ENCODE measurements around the gene PAPSS1.

DNA sequence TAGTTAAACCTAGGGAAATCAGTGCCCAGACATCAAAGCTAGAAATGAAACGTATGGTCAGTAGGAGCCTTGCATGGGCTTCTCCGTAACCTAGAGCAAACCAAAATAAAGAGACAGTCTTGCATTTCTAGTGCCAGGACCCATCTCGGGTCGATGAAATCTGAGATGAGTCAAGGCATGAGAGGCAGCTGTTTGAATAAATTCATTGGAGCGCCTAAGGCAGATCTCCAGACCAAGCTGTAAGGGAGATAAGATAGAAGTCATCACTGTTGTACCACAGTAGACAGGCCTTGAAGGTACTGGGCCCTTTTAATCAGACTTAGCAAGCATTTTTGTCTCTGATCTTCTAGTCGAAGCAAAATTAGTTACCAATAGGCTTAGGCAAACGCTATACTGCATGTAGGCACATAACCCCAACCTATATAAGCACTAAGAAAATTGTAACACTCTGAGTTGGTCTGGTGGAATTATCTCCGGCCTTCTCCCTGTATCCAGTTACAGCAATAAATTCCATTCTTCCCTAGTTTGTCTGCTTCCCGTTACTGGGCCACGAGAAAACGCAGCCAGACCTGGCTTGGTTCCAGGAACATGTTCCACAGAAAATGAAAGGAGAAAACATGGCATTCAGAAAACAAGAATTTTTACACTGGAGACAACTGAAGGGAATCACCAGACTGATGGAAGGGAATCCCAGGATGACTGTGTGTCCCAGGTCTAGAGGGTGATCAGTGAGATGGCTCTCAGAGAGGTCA is 21.1 kb upstream of the PAPSS1 start:
- no peak for TF ChIP-seq CTCF (IDR thresholded peaks at IDR 0.05)
- no peak for TF ChIP-seq ZFX (IDR thresholded peaks at IDR 0.05; ENCODE audit: borderline replicate concordance)
